Tibial artery (tissue), 4 donors: ENCODE data around the gene C2CD4C.

Source experiments
- DNase-seq, 2 donors: peaks; one replicate each; pipeline ENCODE4 v3.0.0-alpha.2; 2019
- H3K27ac ChIP-seq, 2 donors: fragments of 200-600 bp; sonication (generic) in 1 of 2; 1 replicate in 1 of 2; 2 replicates in 1 of 2; pipeline ENCODE4 v1.5.1; 2018 to 2019; ENCODE audit warnings: mild to moderate bottlenecking in 1 of 2
- H3K27me3 ChIP-seq, 2 donors: fragments of 200-600 bp; sonication (generic) in 1 of 2; one replicate each; pipeline versions ENCODE4 v1.5.1 to v1.6.0; 2016 to 2019
- H3K36me3 ChIP-seq, 3 donors: fragments of 200-600 bp; sonication (generic) in 2 of 3; one replicate each; pipeline ENCODE4 v1.5.1; 2016 to 2019; ENCODE audit warnings: mild to moderate bottlenecking in 2 of 3
- H3K4me1 ChIP-seq, 4 donors: fragments of 200-600 bp; sonication (generic) in 2 of 4; 1 replicate in 3 of 4; 2 replicates in 1 of 4; pipeline ENCODE4 v1.5.1; 2016 to 2019
- H3K4me3 ChIP-seq, 2 donors: fragments of 200-600 bp; sonication (generic) in 1 of 2; 1 replicate in 1 of 2; 2 replicates in 1 of 2; pipeline ENCODE4 v1.5.1; 2018 to 2019; ENCODE audit warnings: mild to moderate bottlenecking in 2 of 2
- H3K9me3 ChIP-seq, 3 donors: fragments of 200-600 bp; sonication (generic) in 1 of 3; one replicate each; pipeline ENCODE4 v1.5.1; 2016 to 2019
- CTCF ChIP-seq, 2 experiments: fragments of 200-600 bp in 1 of 2; fragments of 450-650 bp in 1 of 2; IDR thresholded peaks; one replicate each; pipeline ENCODE4 v1.5.1; 2017 to 2019; ENCODE audit warnings: antibody characterized with exemption in 2 of 2, mild to moderate bottlenecking in 1 of 2, moderate library complexity in 1 of 2
- intact Hi-C: fragments of 100-400 bp; cut with DNase I; formaldehyde crosslinking; loops from one replicate; pipeline ENCODE4 v1.15.0; 2023; ENCODE audit warnings: low total_unique reads

The C2CD4C gene

GRCh38 chr19:436413-436950 lies 27.5 kb upstream of the C2CD4C start:
- Histone ChIP-seq H3K4me3 (no peak overlapping the region), H3K9me3 (no peaks in the 10 kb centered on the region), H3K36me3 (peaks cover 0 to 5% (median 0%) of the 10 kb centered on the region in 3 donors), H3K27me3 (peaks cover 0 to 50% of the 10 kb centered on the region in 2 donors), H3K27ac (no peak overlapping the region), H3K4me1 (no peaks in the 10 kb centered on the region)
- no peak for TF ChIP-seq CTCF (IDR thresholded peaks at IDR 0.05)
- intact Hi-C loops = no loop called here
- no peak for DNase-seq

GRCh38 chr19:435707-436412 lies 26.9 kb upstream of the C2CD4C start:
- intact Hi-C loops = no loop called here
- peaks cover 0 to 46% of the 10 kb centered on the region in 2 donors for H3K27me3 ChIP-seq

GRCh38 chr19:435056-435706 lies 26.2 kb upstream of the C2CD4C start:
- no peak for DNase-seq
- Histone ChIP-seq H3K9me3 (no peaks in the 10 kb centered on the region), H3K27me3 (peaks cover 0 to 41% of the 10 kb centered on the region in 2 donors), H3K36me3 (peaks cover 0 to 5% (median 0%) of the 10 kb centered on the region in 3 donors), H3K4me1 (no peaks in the 10 kb centered on the region), H3K4me3 (no peak overlapping the region), H3K27ac (no peak overlapping the region)
- no peak for TF ChIP-seq CTCF (IDR thresholded peaks at IDR 0.05)
- intact Hi-C loops = no loop called here

More at GRCh38 chr19:435707-436412, 26.9 kb upstream of the C2CD4C start:
- no peaks in the 10 kb centered on the region for H3K9me3 ChIP-seq
- H3K27ac ChIP-seq = no peak overlapping the region
- no peaks in the 10 kb centered on the region for H3K4me1 ChIP-seq
- DNase-seq = no peak
- no peak overlapping the region for H3K4me3 ChIP-seq
- no peak for TF ChIP-seq CTCF (IDR thresholded peaks at IDR 0.05)
- H3K36me3 ChIP-seq = peaks cover 0 to 5% (median 0%) of the 10 kb centered on the region in 3 donors

GRCh38 chr19:434152-434960 lies 25.4 kb upstream of the C2CD4C start:
- Histone ChIP-seq H3K27me3 (peaks cover 0 to 33% of the 10 kb centered on the region in 2 donors), H3K36me3 (peaks cover 0 to 5% (median 0%) of the 10 kb centered on the region in 3 donors), H3K9me3 (no peaks in the 10 kb centered on the region), H3K4me3 (no peak overlapping the region), H3K27ac (no peak overlapping the region), H3K4me1 (no peaks in the 10 kb centered on the region)
- intact Hi-C loops = no loop called here
- no peak for DNase-seq
- TF ChIP-seq CTCF (IDR thresholded peaks at IDR 0.05) = no peak

GRCh38 chr19:430701-431100 lies 21.8 kb upstream of the C2CD4C start:
- no peak for TF ChIP-seq CTCF (IDR thresholded peaks at IDR 0.05)
- intact Hi-C loops = no loop called here
- no peak for DNase-seq

More at GRCh38 chr19:430701-431100, 21.8 kb upstream of the C2CD4C start:
- H3K9me3 ChIP-seq = no peaks in the 10 kb centered on the region
- H3K27me3 ChIP-seq = peaks cover 0 to 7% of the 10 kb centered on the region in 2 donors
- H3K27ac ChIP-seq = no peak overlapping the region
- no peak overlapping the region for H3K4me3 ChIP-seq
- peaks cover 0 to 1% (median 0%) of the 10 kb centered on the region in 3 donors for H3K36me3 ChIP-seq
- no peaks in the 10 kb centered on the region for H3K4me1 ChIP-seq
